Spleen (tissue), 11 donors: Measurements from ENCODE around the gene YPEL2. TPM values are rescaled to one million over a fixed set of nuclear protein-coding genes. Genes with fewer than 3 reads are reported as not detected.

Source experiments
- DNase-seq: peaks from one replicate; pipeline ENCODE4 v3.0.0-alpha.2; 2020
- H3K27ac ChIP-seq, 8 donors: fragments of 200-600 bp; sonication (generic) in 7 of 8; 1 replicate in 4 of 8; 2 replicates in 4 of 8; pipeline versions ENCODE4 v1.5.0 to v1.8.0; 2016 to 2021; ENCODE audit warnings: inconsistent platforms in 4 of 8, mild to moderate bottlenecking in 4 of 8, moderate library complexity in 1 of 8
- H3K27me3 ChIP-seq, 7 donors: fragments of 200-600 bp; sonication (generic) in 6 of 7; replicated peaks in 1 of 7; 1 replicate in 4 of 7; 2 replicates in 3 of 7; pipeline versions ENCODE4 v1.5.0 to v1.8.0; 2016 to 2021; ENCODE audit warnings: inconsistent platforms in 3 of 7, mild to moderate bottlenecking in 1 of 7
- H3K36me3 ChIP-seq, 6 donors: fragments of 200-600 bp; sonication (generic) in 5 of 6; 1 replicate in 4 of 6; 2 replicates in 2 of 6; pipeline versions ENCODE4 v1.5.0 to v1.8.0; 2016 to 2021; ENCODE audit warnings: inconsistent platforms in 2 of 6
- H3K4me1 ChIP-seq, 6 donors: fragments of 200-600 bp; sonication (generic) in 5 of 6; 1 replicate in 3 of 6; 2 replicates in 3 of 6; pipeline versions ENCODE4 v1.5.0 to v1.8.0; 2016 to 2021; ENCODE audit warnings: inconsistent platforms in 3 of 6
- H3K4me3 ChIP-seq, 8 donors: fragments of 200-600 bp; sonication (generic) in 7 of 8; 1 replicate in 4 of 8; 2 replicates in 4 of 8; pipeline versions ENCODE4 v1.5.0 to v1.8.0; 2016 to 2021; ENCODE audit warnings: inconsistent platforms in 4 of 8, mild to moderate bottlenecking in 4 of 8, moderate library complexity in 2 of 8
- H3K9me3 ChIP-seq, 8 donors: fragments of 200-600 bp; sonication (generic) in 7 of 8; 1 replicate in 4 of 8; 2 replicates in 4 of 8; pipeline versions ENCODE4 v1.5.0 to v1.8.0; 2016 to 2021; ENCODE audit warnings: inconsistent platforms in 4 of 8
- CTCF ChIP-seq, 11 experiments: fragments of 200-600 bp in 7 of 11; fragments of 450-650 bp in 4 of 11; sonication (generic) in 4 of 11; IDR thresholded peaks in 8 of 11; conservative IDR thresholded peaks in 3 of 11; 1 replicate in 7 of 11; 2 replicates in 4 of 11; pipeline versions ENCODE4 v1.4.0 to v1.8.0; 2016 to 2021; ENCODE audit warnings: antibody characterized with exemption in 11 of 11, inconsistent platforms in 4 of 11, mild to moderate bottlenecking in 1 of 11
- POLR2A ChIP-seq, 3 donors: fragments of 450-650 bp; IDR thresholded peaks; one replicate each; pipeline ENCODE4 v1.5.1; 2017; ENCODE audit warnings: antibody characterized with exemption in 3 of 3, mild to moderate bottlenecking in 1 of 3
- POLR2AphosphoS5 ChIP-seq, 3 donors: sonication (generic); formaldehyde crosslinking; IDR thresholded peaks; one replicate each; pipeline ENCODE4 v1.5.1; 2017; ENCODE audit warnings: antibody characterized with exemption in 3 of 3
- WGBS, 5 donors: extraction: QIAGEN DNeasy Blood & Tissue Kit in 3 of 5; methylation state at CpG; one replicate each; pipeline versions ENCODE4 v1.1.5 to v1.1.7; 2013 to 2018; 5-methylcytosine and 5-hydroxymethylcytosine counted together
- intact Hi-C: fragments of 100-400 bp; cut with DNase I; formaldehyde crosslinking; loops from one replicate; pipeline ENCODE4 v1.15.0; 2023; ENCODE audit warnings: low total_unique reads
- polyA plus RNA-seq, 3 donors: library from polyadenylated mRNA; stranded (reverse); fragments of 200-250 nt; gene quantifications; one replicate each; pipeline ENCODE4 v1.2.1, GENCODE V29; 2013
- total RNA-seq, 7 donors: library from RNA; depleted of rRNA in 3 of 7; stranded (reverse); fragments of >200 nt in 3 of 7; fragmentation: NEBNext Ultra II Directional in 4 of 7; extraction: Animal tissue kit (Norgen Biotek cat#: 25700) in 4 of 7; gene quantifications; one replicate each; pipeline versions ENCODE4 v1.1.0 to v1.2.1, GENCODE V29; 2016 to 2021
- donor health status: healthy with polysubstance abuse.
- donor health status: DM: no; HTN: no; CAD: no; lungs with moderate emphysema.
- donor health status: DM: no; HTN: no; CAD: no.
- donor health status: Bipolar disorder and iron deficiency.
- donor health status: healthy.
- donor health status: DM: no; HTN: no; CAD: no.
- donor health status: DM: yes; HTN: yes; CAD: no.

The YPEL2 gene
- total and polyA plus RNA-seq, 10 donors: 6.7 to 45.6 (median 30.5) TPM

- no peak overlapping the region for H3K27ac ChIP-seq
- no peak for TF ChIP-seq POLR2AphosphoS5 (IDR thresholded peaks at IDR 0.05)
- no peak for TF ChIP-seq CTCF (IDR thresholded peaks at IDR 0.05 in 8 of 11, conservative IDR thresholded peaks at IDR 0.05 in 3 of 11)
- no peak for TF ChIP-seq POLR2A (IDR thresholded peaks at IDR 0.05)
- no peaks in the 10 kb centered on the region for H3K36me3 ChIP-seq
- no peak for DNase-seq
- no peak overlapping the region for H3K4me3 ChIP-seq
- WGBS, 5 donors: 42 to 68% (median 57%) methylated on average over 5 of the region's 5 CpGs
- peaks cover 0 to under 1% (median under 1%) of the 10 kb centered on the region in 8 donors for H3K9me3 ChIP-seq
- H3K4me1 ChIP-seq: peaks cover 0 to 27% (median 6%) of the 10 kb centered on the region in 6 donors
- intact Hi-C loops: no loop called here
- H3K27me3 ChIP-seq: no peaks in the 10 kb centered on the region
Measured at GRCh38 chr17:59415397-59415796, 83.9 kb downstream of the YPEL2 start.

GRCh38 chr17:59416184-59416583 is 84.7 kb downstream of the YPEL2 start:
- no peaks in the 10 kb centered on the region for H3K27me3 ChIP-seq
- peaks cover 0 to 27% (median 6%) of the 10 kb centered on the region in 6 donors for H3K4me1 ChIP-seq
- H3K36me3 ChIP-seq: no peaks in the 10 kb centered on the region
- intact Hi-C loops: no loop called here
- H3K27ac ChIP-seq: no peak overlapping the region
- H3K4me3 ChIP-seq: no peak overlapping the region
- 67 to 72% (median 71%) methylated on average over 4 of the region's 4 CpGs for WGBS, 5 donors
- TF ChIP-seq CTCF (IDR thresholded peaks at IDR 0.05 in 8 of 11, conservative IDR thresholded peaks at IDR 0.05 in 3 of 11): no peak
- TF ChIP-seq POLR2AphosphoS5 (IDR thresholded peaks at IDR 0.05): no peak
- TF ChIP-seq POLR2A (IDR thresholded peaks at IDR 0.05): no peak
- H3K9me3 ChIP-seq: no peaks in the 10 kb centered on the region
- DNase-seq: no peak

- no peaks in the 10 kb centered on the region for H3K9me3 ChIP-seq
- DNase-seq: no peak
- H3K27ac ChIP-seq: no peak overlapping the region
- H3K4me1 ChIP-seq: peaks cover 0 to 25% (median 6%) of the 10 kb centered on the region in 6 donors
- H3K27me3 ChIP-seq: no peaks in the 10 kb centered on the region
- 84 to 92% (median 91%) methylated on average over 12 of the region's 12 CpGs for WGBS, 5 donors
- H3K4me3 ChIP-seq: no peak overlapping the region
- TF ChIP-seq POLR2A (IDR thresholded peaks at IDR 0.05) (no peak), POLR2AphosphoS5 (IDR thresholded peaks at IDR 0.05) (no peak), CTCF (IDR thresholded peaks at IDR 0.05 in 8 of 11, conservative IDR thresholded peaks at IDR 0.05 in 3 of 11) (no peak)
- H3K36me3 ChIP-seq: no peaks in the 10 kb centered on the region
- intact Hi-C loops: no loop called here
Measured at GRCh38 chr17:59417452-59417851, 86.0 kb downstream of the YPEL2 start.

- DNase-seq: no peak
- H3K9me3 ChIP-seq: no peaks in the 10 kb centered on the region
- intact Hi-C loops: no loop called here
Measured at GRCh38 chr17:59418732-59419166, 87.3 kb downstream of the YPEL2 start.

More at GRCh38 chr17:59418732-59419166, 87.3 kb downstream of the YPEL2 start:
- no peak overlapping the region for H3K4me3 ChIP-seq
- TF ChIP-seq POLR2A (IDR thresholded peaks at IDR 0.05) (no peak), POLR2AphosphoS5 (IDR thresholded peaks at IDR 0.05) (no peak), CTCF (IDR thresholded peaks at IDR 0.05 in 8 of 11, conservative IDR thresholded peaks at IDR 0.05 in 3 of 11) (no peak)
- H3K36me3 ChIP-seq: no peaks in the 10 kb centered on the region
- no peak overlapping the region for H3K27ac ChIP-seq
- peaks cover 0 to 20% (median 5%) of the 10 kb centered on the region in 6 donors for H3K4me1 ChIP-seq
- WGBS, 5 donors: 68 to 90% (median 80%) methylated on average over 4 of the region's 4 CpGs
- H3K27me3 ChIP-seq: no peaks in the 10 kb centered on the region
